GM12878 (cell line): ENCODE results near the gene PAQR9. TPM values are rescaled to one million over a fixed set of nuclear protein-coding genes. Genes with fewer than 3 reads are reported as not detected.

Source experiments
- ATAC-seq: fragments of 200-7000 bp; cut with Tn5 transposase; 3 replicates; pipeline ENCODE4 v1.9.1; 2020; ENCODE audit warnings: mild to moderate bottlenecking, moderate library complexity
- BruUV-seq: library from RNA; stranded (reverse); fragments of 400-500 nt; replicated peaks from 2 replicates; lab custom pipeline; 2021; lab: Mats Ljungman, UMichigan
- CTCF ChIA-PET: fragments of 300-600 bp; sonication (Branson Sonifier 250); formaldehyde crosslinking; extraction: SDS; loops from one replicate; lab custom pipeline; 2021; ENCODE audit warnings: inconsistent platforms; lab: Yijun Ruan, JAX
- POLR2A ChIA-PET: fragments of 350-600 bp; formaldehyde crosslinking; extraction: SDS; loops from one replicate; lab custom pipeline; 2021; ENCODE audit warnings: inconsistent platforms; lab: Charles Lee
- RAD21 ChIA-PET: fragments of 300-600 bp; sonication (Branson Sonifier 250); formaldehyde crosslinking; loops from one replicate; lab custom pipeline; 2023; ENCODE audit warnings: antibody characterized with exemption; ENCODE audit not compliant: unreplicated experiment; lab: Charles Lee
- SMC1A ChIA-PET: fragments of 300-600 bp; sonication (Branson Sonifier 250); formaldehyde crosslinking; loops from one replicate; lab custom pipeline; 2023; ENCODE audit not compliant: unreplicated experiment, uncharacterized antibody; lab: Charles Lee
- DNase-seq: peaks from one replicate; pipeline ENCODE4 v3.0.0-alpha.2; 2011; ENCODE audit warnings: low read depth, low spot score
- FAIRE-seq: peaks from 3 replicates; lab custom pipeline; 2011; peaks lifted over from hg19 to GRCh38; lab: Jason Lieb, UNC
- H2AFZ ChIP-seq: 2 replicates; pipeline ENCODE4 v1.6.0; 2011; ENCODE audit warnings: low read depth, low read length, control low read depth; ENCODE audit not compliant: control insufficient read depth
- H3K27ac ChIP-seq: 2 replicates; pipeline ENCODE4 v1.5.1; 2011; ENCODE audit warnings: control low read depth; ENCODE audit not compliant: control insufficient read depth, insufficient read depth
- H3K27me3 ChIP-seq, 2 experiments: replicated peaks in 1 of 2; 2 replicates each; pipeline versions ENCODE4 v1.6.0 to v1.6.1; 2011; ENCODE audit warnings: low read length in 1 of 2; ENCODE audit not compliant: control insufficient read depth in 2 of 2, insufficient read depth in 2 of 2
- H3K36me3 ChIP-seq, 2 experiments: 2 replicates each; pipeline ENCODE4 v1.5.1; 2011; ENCODE audit warnings: low read length in 1 of 2; ENCODE audit not compliant: control insufficient read depth in 2 of 2, insufficient read depth in 2 of 2
- H3K4me1 ChIP-seq: 2 replicates; pipeline ENCODE4 v1.6.1; 2011; ENCODE audit warnings: mild to moderate bottlenecking, low read length, moderate library complexity, mixed read lengths; ENCODE audit not compliant: control insufficient read depth, insufficient read depth
- H3K4me2 ChIP-seq: 2 replicates; pipeline ENCODE4 v1.6.0; 2011; ENCODE audit warnings: control low read depth; ENCODE audit not compliant: control insufficient read depth, insufficient read depth
- H3K4me3 ChIP-seq: fragments of 200-600 bp; sonication (generic); 2 replicates; pipeline ENCODE4 v1.5.1; 2016
- H3K79me2 ChIP-seq: 2 replicates; pipeline ENCODE4 v1.6.0; 2011; ENCODE audit warnings: low read length; ENCODE audit not compliant: control insufficient read depth, insufficient read depth
- H3K9ac ChIP-seq: 2 replicates; pipeline ENCODE4 v1.8.0; 2011; ENCODE audit warnings: low read length, control low read depth, mixed read lengths; ENCODE audit not compliant: control insufficient read depth, insufficient read depth
- H3K9me3 ChIP-seq: replicated peaks from 3 replicates; pipeline ENCODE4 v1.5.1; 2011; ENCODE audit warnings: mild to moderate bottlenecking, low read length; ENCODE audit not compliant: control insufficient read depth, insufficient read depth
- H4K20me1 ChIP-seq: 2 replicates; pipeline ENCODE4 v1.6.0; 2011; ENCODE audit not compliant: control insufficient read depth, insufficient read depth
- ASH2L ChIP-seq: fragments of 300-600, 200-600 bp; sonication (generic); IDR thresholded peaks from 2 replicates; pipeline ENCODE4 v1.6.1; 2017; ENCODE audit warnings: low read depth, mild to moderate bottlenecking, borderline replicate concordance
- CBX3 ChIP-seq: fragments of 200-600 bp; sonication (generic); IDR thresholded peaks from 2 replicates; pipeline ENCODE4 v1.6.1; 2016; ENCODE audit warnings: low read depth, borderline replicate concordance
- ELK1 ChIP-seq: IDR thresholded peaks from 2 replicates; pipeline ENCODE4 v1.6.1; 2012; ENCODE audit warnings: low read depth, low read length, improper control_type of control experiment
- GABPA ChIP-seq: IDR thresholded peaks from 2 replicates; pipeline ENCODE4 v1.6.1; 2014; ENCODE audit warnings: antibody characterized with exemption, low read depth, mild to moderate bottlenecking, inconsistent platforms
- NFIC ChIP-seq: IDR thresholded peaks from 2 replicates; pipeline ENCODE4 v1.6.1; 2012; ENCODE audit warnings: low read depth, mild to moderate bottlenecking, inconsistent platforms, low read length, moderate library complexity
- NFYA ChIP-seq: IDR thresholded peaks from 2 replicates; pipeline ENCODE4 v1.6.1; 2011; ENCODE audit warnings: low read depth, mild to moderate bottlenecking, low read length, improper control_type of control experiment, borderline replicate concordance
- RB1 ChIP-seq: fragments of 450-650 bp; formaldehyde crosslinking; IDR thresholded peaks from 2 replicates; pipeline ENCODE4 v1.6.1; 2017; ENCODE audit warnings: mild to moderate bottlenecking, borderline replicate concordance
- USF2 ChIP-seq: IDR thresholded peaks from 2 replicates; pipeline ENCODE4 v1.6.1; 2011; ENCODE audit warnings: low read depth, low read length, improper control_type of control experiment, borderline replicate concordance
- ZNF274 ChIP-seq: IDR thresholded peaks from one replicate; pipeline ENCODE4 v1.8.0; 2011; ENCODE audit not compliant: insufficient read length, insufficient read depth
- whole genome bisulfite sequencing: methylation state at CpG from one replicate; pipeline ENCODE4 v1.1.6; 2016; ENCODE audit warnings: low lambda C conversion rate; ENCODE audit not compliant: insufficient replicate concordance, insufficient coverage; ENCODE audit errors: missing lambda C conversion rate; 5-methylcytosine and 5-hydroxymethylcytosine counted together
- in situ Hi-C: fragments of 300-500 bp; cut with MboI; formaldehyde crosslinking; loops from 9 replicates; pipeline ENCODE4 v1.14.3; 2018; ENCODE audit warnings: mixed read lengths
- intact Hi-C: fragments of 100-400 bp; cut with micrococcal nuclease; formaldehyde crosslinking; loops from one replicate; pipeline ENCODE4 v1.14.2; 2022; ENCODE audit not compliant: unreplicated experiment
- polyA plus RNA-seq, 11 experiments: library from polyadenylated mRNA; depleted of rRNA in 4 of 11; unstranded in 6 of 11; stranded (reverse) in 5 of 11; fragments of >200 nt; fragmentation: Nextera tagmentation in 4 of 11; fragmentation: Illumina TruSeq in 1 of 11; extraction: Ambion mirVana in 4 of 11; extraction: Trizol in 1 of 11; gene quantifications; 1 replicate in 1 of 11; 2 replicates in 10 of 11; pipeline versions ENCODE4 v1.2.1 to v1.2.3, GENCODE V29; 2011 to 2016; ENCODE audit warnings: inconsistent platforms in 2 of 11, missing spikeins in 2 of 11, low read depth in 1 of 11
- total RNA-seq, 4 experiments: library from RNA; depleted of rRNA in 3 of 4; stranded (reverse); fragments of >200 nt in 3 of 4; fragmentation: Illumina TruSeq in 1 of 4; extraction: Trizol in 1 of 4; gene quantifications; 2 replicates each; pipeline versions ENCODE4 v1.2.1 to v1.2.3, GENCODE V29; 2013 to 2021
- TF ChIP-seq, protein P1 (sequence below): fragments of 450-650 bp; IDR thresholded peaks from 2 replicates; pipeline ENCODE4 v1.6.1; 2017; ENCODE audit warnings: mild to moderate bottlenecking
- TF ChIP-seq, protein P2 (sequence below): fragments of 450-650 bp; IDR thresholded peaks from 2 replicates; pipeline ENCODE4 v1.6.1; 2018; ENCODE audit warnings: borderline replicate concordance, mild to moderate bottlenecking; ENCODE audit not compliant: partially characterized antibody

PAQR9 gene
- total and polyA plus RNA-seq, 10 of the 15 experiments (the other 5 are each of a cell fraction or from before 2014, with no cell fraction given), result not detected

DNA sequence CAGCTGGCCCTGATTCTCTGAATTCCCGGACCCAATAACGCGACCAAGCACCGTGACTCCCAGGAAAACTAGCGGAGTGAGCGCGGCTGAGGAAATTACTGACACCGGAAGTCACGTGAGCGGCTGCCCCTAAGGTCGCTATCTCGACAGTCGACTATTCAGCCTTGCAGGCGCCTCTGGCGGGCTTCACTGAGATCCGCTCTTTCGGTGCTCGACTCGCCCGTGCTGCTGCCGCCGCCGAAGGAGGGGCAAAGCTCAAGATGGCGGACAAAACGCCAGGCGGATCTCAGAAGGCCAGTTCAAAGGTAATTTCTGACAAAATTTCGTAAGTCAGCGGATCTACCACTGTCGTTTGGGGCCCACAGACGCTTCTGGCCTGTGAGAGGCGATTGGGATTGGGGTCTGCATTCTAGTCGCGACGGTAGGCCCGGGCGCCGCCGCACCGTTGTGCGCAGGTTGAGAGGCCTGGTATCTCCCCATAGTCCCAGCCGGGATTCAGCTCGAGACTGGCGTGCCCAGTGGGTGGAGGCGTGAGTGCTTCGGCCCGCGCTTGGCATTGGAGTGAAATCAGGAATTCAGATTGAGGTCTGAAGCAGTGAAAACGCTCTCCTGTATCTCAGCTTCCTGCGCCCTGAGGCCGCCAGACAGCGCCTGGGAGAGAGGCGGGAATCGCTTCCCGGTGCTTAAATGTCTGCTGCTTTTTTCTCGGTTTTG is 38.1 kb upstream of the PAQR9 start, which contains the start of gene U2SURP:
Gene U2SURP (plus strand): TSS at position 202 of the 714 bp plus-strand sequence. CDS start 59 bp downstream, at position 261.
- Histone ChIP-seq H2AFZ (peak within 1 kb of the TSS; percentile 97), H3K27ac (peak within 1 kb of the TSS; percentile 89), H3K79me2 (peaks cover 55% of the 10 kb centered on the region), H4K20me1 (no peaks in the 10 kb centered on the region), H3K27me3 (no peaks in the 10 kb centered on the region), H3K4me2 (peak within 1 kb of the TSS; percentile 93), H3K4me1 (peaks cover 2% of the 10 kb centered on the region; the same call in 1 of the 2 replicates), H3K9ac (peak within 1 kb of the TSS; percentile 86), H3K9me3 (no peaks in the 10 kb centered on the region), H3K36me3 (no peaks in the 10 kb centered on the region), H3K4me3 (peak within 1 kb of the TSS; percentile 88)
- ChIA-PET RAD21 (interaction anchor here (1.0 to 2.4 kb wide), 9 partner anchors 9 to 424 kb away, joined by 3 to 23 read pairs (median 4); no protein-coding TSS in a partner anchor), SMC1A (interaction anchor here (0.8 to 3.2 kb wide), 12 partner anchors 10 to 975 kb away, joined by 3 to 27 read pairs (median 6); no protein-coding TSS in a partner anchor), POLR2A (interaction anchor here (1.0 to 3.9 kb wide), 11 partner anchors 10 to 973 kb away, joined by 3 to 21 read pairs (median 4); no protein-coding TSS in a partner anchor), CTCF (interaction anchor here (0.6 to 5.0 kb wide), 16 partner anchors 8 to 673 kb away, joined by 3 to 52 read pairs (median 4); no protein-coding TSS in a partner anchor)
- peak; percentile 89 for ATAC-seq
- in situ Hi-C loops, result no loop called here
- TSS peak; percentile 82 for BruUV-seq
- FAIRE-seq, result no peak
- peak; percentile 81 for DNase-seq
- intact Hi-C loops, result loop anchor here (5.0 kb wide), 2 partner anchors 424 to 554 kb away; partner anchors contain the start of genes ATR and XRN1
- 1% methylated on average over 55 of the region's 55 CpGs for WGBS
- peak; percentile 89 for TF ChIP-seq GABPA
- TF ChIP-seq NFIC, result peak; percentile 24; the same call in 1 of the 2 replicates
- TF ChIP-seq RB1, result peak; percentile 92; the same call in 1 of the 2 replicates
- peak; percentile 92 for TF ChIP-seq USF2
- TF ChIP-seq, protein P1, sequence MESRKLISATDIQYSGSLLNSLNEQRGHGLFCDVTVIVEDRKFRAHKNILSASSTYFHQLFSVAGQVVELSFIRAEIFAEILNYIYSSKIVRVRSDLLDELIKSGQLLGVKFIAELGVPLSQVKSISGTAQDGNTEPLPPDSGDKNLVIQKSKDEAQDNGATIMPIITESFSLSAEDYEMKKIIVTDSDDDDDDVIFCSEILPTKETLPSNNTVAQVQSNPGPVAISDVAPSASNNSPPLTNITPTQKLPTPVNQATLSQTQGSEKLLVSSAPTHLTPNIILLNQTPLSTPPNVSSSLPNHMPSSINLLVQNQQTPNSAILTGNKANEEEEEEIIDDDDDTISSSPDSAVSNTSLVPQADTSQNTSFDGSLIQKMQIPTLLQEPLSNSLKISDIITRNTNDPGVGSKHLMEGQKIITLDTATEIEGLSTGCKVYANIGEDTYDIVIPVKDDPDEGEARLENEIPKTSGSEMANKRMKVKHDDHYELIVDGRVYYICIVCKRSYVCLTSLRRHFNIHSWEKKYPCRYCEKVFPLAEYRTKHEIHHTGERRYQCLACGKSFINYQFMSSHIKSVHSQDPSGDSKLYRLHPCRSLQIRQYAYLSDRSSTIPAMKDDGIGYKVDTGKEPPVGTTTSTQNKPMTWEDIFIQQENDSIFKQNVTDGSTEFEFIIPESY, result no peak
- TF ChIP-seq ZNF274, result no peak
- peak; percentile 89 for TF ChIP-seq ELK1
- TF ChIP-seq NFYA, result no peak
- TF ChIP-seq ASH2L, result peak; percentile 93; the same call in 1 of the 2 replicates
- no peak for TF ChIP-seq CBX3
- TF ChIP-seq, protein P2, sequence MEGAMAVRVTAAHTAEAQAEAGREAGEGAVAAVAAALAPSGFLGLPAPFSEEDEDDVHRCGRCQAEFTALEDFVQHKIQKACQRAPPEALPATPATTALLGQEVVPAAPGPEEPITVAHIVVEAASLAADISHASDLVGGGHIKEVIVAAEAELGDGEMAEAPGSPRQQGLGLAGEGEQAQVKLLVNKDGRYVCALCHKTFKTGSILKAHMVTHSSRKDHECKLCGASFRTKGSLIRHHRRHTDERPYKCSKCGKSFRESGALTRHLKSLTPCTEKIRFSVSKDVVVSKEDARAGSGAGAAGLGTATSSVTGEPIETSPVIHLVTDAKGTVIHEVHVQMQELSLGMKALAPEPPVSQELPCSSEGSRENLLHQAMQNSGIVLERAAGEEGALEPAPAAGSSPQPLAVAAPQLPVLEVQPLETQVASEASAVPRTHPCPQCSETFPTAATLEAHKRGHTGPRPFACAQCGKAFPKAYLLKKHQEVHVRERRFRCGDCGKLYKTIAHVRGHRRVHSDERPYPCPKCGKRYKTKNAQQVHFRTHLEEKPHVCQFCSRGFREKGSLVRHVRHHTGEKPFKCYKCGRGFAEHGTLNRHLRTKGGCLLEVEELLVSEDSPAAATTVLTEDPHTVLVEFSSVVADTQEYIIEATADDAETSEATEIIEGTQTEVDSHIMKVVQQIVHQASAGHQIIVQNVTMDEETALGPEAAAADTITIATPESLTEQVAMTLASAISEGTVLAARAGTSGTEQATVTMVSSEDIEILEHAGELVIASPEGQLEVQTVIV, result peak; percentile 57
